ENCODE results near the gene TRIM17.

DNA sequence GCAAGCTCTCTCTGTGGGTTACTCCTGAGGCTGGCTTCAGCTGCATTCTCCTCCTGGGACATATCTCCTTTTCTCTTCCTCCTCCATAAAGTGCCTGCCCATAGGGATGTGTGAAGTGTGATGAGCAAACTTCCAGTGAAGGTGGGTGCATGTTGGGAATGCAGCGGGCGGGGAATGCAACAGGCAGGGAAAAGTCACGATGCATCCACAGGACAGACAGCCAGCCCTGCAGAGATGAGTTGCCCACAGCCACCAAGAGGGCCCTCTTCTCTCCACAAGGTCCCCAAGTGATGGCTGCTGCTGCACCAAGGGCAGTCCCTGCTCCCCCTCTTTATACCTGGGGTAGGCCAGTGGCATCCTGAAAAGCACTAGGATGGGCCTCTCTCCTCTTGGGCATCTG, 37.0 kb upstream of the TRIM17 start:
- TF ChIP-seq, protein P1, sequence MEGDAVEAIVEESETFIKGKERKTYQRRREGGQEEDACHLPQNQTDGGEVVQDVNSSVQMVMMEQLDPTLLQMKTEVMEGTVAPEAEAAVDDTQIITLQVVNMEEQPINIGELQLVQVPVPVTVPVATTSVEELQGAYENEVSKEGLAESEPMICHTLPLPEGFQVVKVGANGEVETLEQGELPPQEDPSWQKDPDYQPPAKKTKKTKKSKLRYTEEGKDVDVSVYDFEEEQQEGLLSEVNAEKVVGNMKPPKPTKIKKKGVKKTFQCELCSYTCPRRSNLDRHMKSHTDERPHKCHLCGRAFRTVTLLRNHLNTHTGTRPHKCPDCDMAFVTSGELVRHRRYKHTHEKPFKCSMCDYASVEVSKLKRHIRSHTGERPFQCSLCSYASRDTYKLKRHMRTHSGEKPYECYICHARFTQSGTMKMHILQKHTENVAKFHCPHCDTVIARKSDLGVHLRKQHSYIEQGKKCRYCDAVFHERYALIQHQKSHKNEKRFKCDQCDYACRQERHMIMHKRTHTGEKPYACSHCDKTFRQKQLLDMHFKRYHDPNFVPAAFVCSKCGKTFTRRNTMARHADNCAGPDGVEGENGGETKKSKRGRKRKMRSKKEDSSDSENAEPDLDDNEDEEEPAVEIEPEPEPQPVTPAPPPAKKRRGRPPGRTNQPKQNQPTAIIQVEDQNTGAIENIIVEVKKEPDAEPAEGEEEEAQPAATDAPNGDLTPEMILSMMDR (conservative IDR thresholded peaks at IDR 0.05 in 1 of 2, IDR thresholded peaks at IDR 0.05 in 1 of 2; ENCODE audit: low read depth in 1 of 2, low read length in 2 of 2), result no peak
- TF ChIP-seq EZH2 (IDR thresholded peaks at IDR 0.05; ENCODE audit: low read length, missing control alignments), result no peak
